GM21723 (cell line): ENCODE data around the gene AUH.

Experiments used
- ATAC-seq: cut with Tn5 transposase; IDR thresholded peaks from one replicate; pipeline ENCODE4 v1.9.1; 2021; ENCODE audit warnings: mild to moderate bottlenecking, moderate library complexity; ENCODE audit not compliant: unreplicated experiment

AUH gene

DNA sequence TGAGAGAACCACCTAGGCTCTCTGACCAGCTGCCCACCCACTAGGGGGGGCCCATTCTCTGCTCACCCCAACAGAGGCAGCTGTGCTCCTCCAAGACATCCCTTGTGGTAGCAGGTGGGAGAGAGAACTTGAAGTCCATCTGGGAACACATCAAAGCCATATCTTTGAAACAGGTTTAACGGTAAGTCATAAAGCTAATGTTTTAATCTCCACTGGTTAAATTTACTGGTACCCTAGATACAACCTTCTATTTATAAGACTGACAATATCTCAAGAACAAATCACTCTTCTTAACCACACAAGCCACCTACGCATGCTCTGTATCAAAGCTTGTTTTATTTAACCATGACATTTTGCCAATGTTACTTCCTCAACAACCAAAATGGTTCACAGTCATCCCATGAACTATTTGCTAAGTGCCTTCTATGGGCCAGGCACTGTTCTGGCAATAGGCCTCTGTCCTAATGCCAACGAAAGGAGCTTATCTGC, 20.4 kb downstream of the AUH start:
- ATAC-seq: no peak

- no peak for ATAC-seq
Observed at GRCh38 chr9:91340395-91340967, 21.2 kb downstream of the AUH start.

GRCh38 chr9:91338681-91339080, 23.0 kb downstream of the AUH start:
- ATAC-seq: no peak

DNA sequence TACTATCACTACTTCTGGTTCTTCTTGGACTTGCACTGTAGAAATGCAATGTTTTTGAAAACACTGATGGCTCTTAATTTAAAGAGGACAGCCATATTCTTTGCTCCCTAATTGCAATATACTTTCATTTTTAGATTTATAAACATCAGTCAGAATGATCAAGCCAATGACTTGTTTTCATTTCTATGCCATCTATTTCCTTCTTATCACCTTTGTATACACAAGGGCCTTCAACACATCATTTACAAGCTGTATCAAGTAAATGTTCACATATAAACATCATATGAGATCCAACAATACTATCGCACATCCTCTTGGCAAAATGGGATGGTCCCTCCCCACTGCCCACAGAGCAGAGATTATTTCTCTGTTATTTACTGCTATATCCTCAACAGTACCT, 24.9 kb downstream of the AUH start:
- ATAC-seq: no peak

DNA sequence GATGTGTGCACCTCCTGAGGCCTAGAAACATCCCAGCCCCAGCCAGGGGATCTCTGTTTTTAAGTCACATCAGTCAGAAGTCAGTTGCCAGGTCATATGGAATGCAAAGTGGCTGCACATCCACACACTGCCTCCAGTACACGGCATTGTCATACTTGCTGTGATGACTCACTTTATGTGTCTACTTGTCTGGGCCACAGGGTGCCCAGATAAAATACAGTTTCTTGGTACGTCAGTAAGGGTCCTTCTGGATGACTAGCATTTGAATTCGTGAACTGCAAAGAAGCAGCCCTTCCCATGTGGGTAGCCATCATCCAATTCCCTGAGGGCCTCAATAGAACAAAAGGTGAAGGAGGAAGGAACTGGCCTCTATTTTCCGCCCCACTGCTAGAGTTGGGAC, 27.7 kb downstream of the AUH start:
- ATAC-seq: no peak

- no peak for ATAC-seq
Observed at GRCh38 chr9:91333551-91333950, 28.2 kb downstream of the AUH start.

- ATAC-seq: no peak
Observed at GRCh38 chr9:91332546-91333231, 29.0 kb downstream of the AUH start.

- no peak for ATAC-seq
Observed at GRCh38 chr9:91331849-91332248, 29.9 kb downstream of the AUH start.

GRCh38 chr9:91328186-91328585, 33.5 kb downstream of the AUH start:
- ATAC-seq: no peak

GRCh38 chr9:91321691-91322090, 40.0 kb downstream of the AUH start:
- no peak for ATAC-seq

DNA sequence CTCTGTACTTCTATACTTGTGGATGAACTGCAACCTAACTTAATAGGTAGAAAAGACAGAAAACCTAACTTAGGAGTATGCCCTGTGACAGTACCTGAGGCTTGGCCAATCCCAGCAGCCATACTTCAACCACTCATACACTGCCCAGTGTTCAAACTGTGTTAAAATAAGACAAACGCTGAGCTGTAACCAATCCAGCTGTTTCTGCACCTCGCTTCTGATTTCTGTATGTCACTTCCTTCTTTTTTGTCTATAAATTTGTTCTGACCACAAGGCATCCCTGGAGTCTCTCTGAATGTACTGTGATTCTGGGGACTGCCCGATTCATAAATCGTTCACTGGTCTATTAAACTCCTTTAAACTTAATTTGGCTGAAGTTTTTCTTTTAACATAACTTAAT, 41.4 kb downstream of the AUH start:
- ATAC-seq: no peak

GRCh38 chr9:91316093-91316492, 45.6 kb downstream of the AUH start:
- no peak for ATAC-seq

GRCh38 chr9:91315191-91315590, 46.5 kb downstream of the AUH start:
- no peak for ATAC-seq

GRCh38 chr9:91312717-91313325, 48.9 kb downstream of the AUH start:
- no peak for ATAC-seq

GRCh38 chr9:91310037-91310436, 51.7 kb downstream of the AUH start:
- no peak for ATAC-seq

- no peak for ATAC-seq
Observed at GRCh38 chr9:91308191-91308590, 53.5 kb downstream of the AUH start.

DNA sequence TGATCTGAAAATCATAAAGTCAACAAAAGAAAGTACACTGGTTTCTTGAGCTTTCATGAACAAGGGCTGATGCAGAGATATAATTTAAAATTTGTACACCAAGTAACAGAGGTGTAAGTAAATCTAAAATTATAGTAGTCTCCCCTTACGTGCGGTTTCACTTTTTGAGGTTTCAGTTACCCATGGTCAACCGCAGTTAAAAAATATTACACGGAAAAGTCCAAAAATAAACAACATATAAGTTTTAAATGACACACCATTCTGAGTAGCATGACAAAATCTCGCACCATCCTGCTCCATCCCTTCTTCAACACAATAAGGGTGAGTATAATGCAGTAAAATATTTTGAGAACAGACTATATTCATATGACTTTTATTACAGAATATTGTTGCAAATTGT, 54.4 kb downstream of the AUH start:
- ATAC-seq: no peak

DNA sequence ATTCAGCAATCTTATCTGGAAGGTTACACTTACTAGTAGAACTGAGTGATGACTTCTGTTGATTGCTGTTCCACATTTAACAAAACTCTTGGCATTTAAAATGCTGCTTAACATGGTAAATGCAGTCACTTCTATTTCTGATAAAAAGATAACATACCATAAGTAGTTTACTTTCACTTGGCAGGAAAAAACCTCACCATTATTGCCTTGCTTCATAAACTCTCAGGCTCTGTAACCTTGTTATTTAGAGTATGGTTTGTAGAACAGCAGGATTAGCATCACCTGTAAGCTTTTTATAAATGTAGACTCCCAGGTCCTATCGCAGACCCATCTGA, 55.5 kb downstream of the AUH start:
- no peak for ATAC-seq

DNA sequence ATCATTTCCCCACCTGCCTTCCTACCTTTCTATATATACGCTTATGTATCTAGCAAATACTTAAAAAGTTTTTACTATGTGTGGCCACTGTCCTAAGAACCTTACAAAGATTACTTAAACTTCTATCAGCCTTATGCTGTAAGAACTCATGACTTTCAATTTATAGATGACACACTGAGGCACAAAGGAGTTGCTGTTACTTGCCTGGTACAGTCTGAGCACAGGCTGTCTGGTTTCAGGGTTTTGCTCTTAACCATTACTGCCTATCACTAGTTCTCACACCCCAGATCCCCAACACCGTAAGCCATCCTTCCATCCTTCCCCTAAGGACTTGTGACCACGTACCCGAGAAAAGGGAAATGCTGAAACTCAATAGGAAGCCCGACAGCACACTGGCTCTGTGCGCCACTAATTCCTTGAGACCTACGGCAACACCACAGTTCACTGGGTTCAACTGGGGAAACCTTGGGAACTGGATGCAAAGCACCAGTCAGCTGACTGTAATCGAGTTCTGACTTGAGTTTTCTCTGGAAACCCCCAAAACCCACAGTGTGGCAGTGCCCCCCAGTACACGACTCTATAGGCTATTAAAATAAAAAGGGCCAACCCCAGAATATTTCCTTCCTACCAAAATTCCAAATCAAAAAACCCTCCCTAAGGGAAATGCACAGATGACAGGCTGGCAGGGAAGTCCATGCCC, 56.0 kb downstream of the AUH start:
- ATAC-seq: no peak

GRCh38 chr9:91303741-91304415, 57.8 kb downstream of the AUH start:
- no peak for ATAC-seq

- ATAC-seq: no peak
Observed at GRCh38 chr9:91302831-91303230, 58.9 kb downstream of the AUH start.
